SH-SY5Y (cell line): ENCODE data around the gene CLCA4.

Source experiments
- GATA2 ChIP-seq: IDR thresholded peaks from 2 replicates; pipeline ENCODE4 v1.6.1; 2011; ENCODE audit warnings: mild to moderate bottlenecking, low read depth, low read length
- GATA3 ChIP-seq: IDR thresholded peaks from 2 replicates; pipeline ENCODE4 v1.6.1; 2011; ENCODE audit warnings: low read depth, mild to moderate bottlenecking, low read length, moderate library complexity

CLCA4 gene

DNA sequence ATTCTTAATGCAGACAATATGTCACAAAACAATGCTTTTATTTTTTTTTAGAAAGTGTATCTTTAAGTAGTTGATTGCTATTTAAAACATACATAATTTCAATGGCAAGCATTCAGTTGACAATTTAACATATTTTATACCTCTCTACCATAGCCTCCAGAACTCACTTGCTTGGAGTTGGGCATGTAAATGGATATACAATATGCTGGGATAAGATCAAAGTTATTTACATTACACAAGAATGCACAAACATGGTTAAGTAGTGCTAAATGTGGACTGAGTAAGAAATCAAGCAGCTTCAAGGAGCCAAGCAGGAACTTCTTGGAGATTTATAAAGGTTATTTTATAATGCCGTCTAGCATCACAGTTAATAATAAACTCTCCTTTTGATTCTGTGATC, 17.0 kb downstream of the CLCA4 start:
- no peak for TF ChIP-seq GATA2
- TF ChIP-seq GATA3, result no peak

DNA sequence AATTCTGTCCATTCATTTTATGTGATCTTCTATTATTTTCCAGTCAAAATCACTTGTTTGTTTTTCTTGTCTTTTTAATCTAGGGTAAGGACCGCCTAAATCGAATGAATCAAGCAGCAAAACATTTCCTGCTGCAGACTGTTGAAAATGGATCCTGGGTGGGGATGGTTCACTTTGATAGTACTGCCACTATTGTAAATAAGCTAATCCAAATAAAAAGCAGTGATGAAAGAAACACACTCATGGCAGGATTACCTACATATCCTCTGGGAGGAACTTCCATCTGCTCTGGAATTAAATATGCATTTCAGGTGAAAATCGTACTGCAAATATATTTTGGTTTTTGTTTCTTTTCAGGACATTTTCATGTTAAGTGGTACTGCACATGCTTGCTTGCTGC, 20.5 kb downstream of the CLCA4 start:
- TF ChIP-seq GATA2, result no peak
- no peak for TF ChIP-seq GATA3

DNA sequence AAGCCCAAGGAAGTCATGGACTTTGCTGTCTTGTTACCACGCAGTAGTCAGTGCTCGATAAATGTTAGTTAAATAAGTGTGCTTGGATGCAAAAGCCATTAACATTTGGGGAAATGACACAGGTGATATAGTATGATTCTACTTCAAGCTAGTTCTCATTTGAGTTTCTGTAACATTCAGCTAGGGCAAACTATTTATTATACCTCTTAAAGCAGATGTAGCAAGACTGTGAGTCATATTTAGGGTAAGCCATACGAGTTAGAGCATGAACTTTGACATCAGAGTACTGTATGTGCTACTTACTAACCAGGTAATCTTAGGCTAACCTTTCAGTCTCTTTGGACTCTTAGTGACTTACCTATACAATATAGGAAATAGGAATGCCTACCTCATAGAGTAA, 21.0 kb downstream of the CLCA4 start:
- TF ChIP-seq GATA2 (no peak), GATA3 (no peak)

GRCh38 chr1:86573763-86574484, 27.0 kb downstream of the CLCA4 start:
- TF ChIP-seq GATA3, result no peak
- TF ChIP-seq GATA2, result no peak

GRCh38 chr1:86581231-86581630, 34.4 kb downstream of the CLCA4 start:
- TF ChIP-seq GATA2, result no peak
- no peak for TF ChIP-seq GATA3

DNA sequence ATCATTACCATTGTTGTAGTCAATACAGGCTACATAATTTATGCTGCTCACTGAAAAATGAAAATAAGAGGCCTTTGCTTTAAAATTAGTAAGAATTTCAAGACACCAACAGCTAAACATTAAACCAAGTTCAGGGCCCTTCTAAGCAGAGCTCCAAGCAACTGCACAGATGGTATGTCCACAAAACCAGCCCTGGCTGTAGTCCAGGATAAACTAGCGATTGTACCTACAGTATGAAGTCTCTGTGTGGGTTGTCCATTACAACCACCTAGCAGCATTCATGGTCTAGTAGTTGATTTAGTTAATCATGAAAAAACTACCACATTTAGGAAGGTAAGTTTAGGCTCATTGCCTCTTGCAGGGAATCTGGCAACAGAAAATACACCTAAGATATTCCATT, 35.3 kb downstream of the CLCA4 start:
- TF ChIP-seq GATA2, result no peak
- TF ChIP-seq GATA3, result no peak

DNA sequence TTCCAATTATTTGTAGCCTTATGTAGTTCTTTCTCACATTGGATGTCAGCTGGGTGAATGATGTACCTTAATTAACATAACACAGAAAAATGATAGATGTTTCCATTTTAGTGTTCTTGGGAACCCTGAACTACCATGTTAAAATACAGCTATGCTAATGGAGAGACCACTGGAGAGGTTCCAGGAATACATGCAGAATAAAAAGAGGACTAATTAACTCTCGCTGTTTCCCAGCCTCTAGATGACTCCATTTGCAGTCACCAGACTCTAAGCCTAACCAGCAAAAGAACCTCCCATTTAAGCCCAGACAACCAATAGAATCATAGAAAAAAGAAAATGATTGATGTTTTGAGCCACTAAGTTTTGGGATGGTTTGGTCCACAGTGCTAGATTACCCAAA, 36.2 kb downstream of the CLCA4 start:
- TF ChIP-seq GATA3, result no peak
- no peak for TF ChIP-seq GATA2

DNA sequence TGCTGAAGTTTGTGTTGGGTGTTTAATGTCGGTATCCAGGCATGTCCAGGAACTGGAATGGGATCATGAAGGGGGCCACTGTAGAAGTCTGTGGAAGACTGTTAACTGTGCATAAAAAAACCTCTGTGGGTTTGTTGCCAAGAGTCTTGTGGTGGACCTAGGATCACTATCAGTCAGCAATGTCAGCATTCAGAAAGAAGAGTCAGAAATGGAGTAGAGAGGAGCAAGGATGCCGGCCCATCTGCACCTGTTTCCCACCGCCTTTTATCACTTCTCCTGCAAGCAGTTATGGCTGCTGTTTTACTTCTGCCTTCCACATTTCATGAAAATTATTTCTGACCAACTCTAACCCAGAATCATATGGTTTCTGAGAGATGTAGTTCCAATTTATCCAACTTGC, 36.7 kb downstream of the CLCA4 start:
- TF ChIP-seq GATA2, result no peak
- no peak for TF ChIP-seq GATA3

DNA sequence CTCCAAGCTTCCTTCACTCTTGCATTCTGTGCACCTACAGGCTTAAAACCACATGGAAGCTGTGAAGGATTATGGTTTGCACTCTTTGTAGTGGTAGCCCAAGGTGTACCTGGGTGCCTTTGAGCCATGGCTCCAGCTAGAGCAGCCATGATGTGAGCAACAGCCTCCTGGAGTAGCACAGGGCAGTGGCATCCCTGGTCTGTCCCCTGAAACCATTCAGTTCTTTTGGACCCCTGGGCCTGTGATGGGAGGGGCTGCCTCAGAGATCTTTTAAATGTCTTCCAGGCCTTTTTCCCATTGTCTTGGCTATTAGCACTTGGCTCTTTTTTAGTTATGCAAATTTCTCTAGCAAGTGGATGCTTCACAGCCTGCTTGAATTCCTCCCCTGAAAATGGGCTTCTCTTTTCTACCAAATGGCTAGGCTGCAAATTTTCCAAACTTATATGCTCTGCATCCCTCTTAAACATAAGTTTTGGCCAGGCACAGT, 47.4 kb downstream of the CLCA4 start:
- no peak for TF ChIP-seq GATA2
- no peak for TF ChIP-seq GATA3

GRCh38 chr1:86596224-86596623, 49.3 kb downstream of the CLCA4 start:
- TF ChIP-seq GATA3, result no peak
- no peak for TF ChIP-seq GATA2

DNA sequence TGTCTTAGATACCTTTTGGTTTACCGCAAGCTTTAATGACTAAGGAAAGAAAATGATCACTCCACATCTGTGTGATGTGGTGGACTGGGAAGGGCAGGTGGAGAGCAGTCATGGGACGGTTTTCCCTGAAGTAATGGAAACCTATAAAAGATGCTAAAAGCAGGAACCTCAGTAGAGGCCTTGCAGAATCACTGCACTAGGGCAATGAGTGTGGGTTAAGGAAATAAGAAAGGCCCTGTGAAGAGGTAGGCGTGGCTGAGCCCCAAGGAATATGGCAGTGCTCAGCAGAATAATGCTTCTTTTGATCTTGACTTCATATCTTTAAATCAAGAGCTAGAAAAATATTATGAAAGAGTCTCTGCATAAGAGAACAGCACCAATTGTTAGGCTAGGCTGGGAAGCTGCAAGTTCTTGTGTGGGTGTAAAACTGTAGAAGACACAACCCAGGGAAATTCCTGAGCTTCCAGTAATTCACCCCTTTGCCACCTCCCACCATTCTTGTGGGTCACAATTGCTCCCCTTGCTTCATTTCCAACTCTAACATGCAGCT, 49.9 kb downstream of the CLCA4 start:
- no peak for TF ChIP-seq GATA2
- no peak for TF ChIP-seq GATA3

DNA sequence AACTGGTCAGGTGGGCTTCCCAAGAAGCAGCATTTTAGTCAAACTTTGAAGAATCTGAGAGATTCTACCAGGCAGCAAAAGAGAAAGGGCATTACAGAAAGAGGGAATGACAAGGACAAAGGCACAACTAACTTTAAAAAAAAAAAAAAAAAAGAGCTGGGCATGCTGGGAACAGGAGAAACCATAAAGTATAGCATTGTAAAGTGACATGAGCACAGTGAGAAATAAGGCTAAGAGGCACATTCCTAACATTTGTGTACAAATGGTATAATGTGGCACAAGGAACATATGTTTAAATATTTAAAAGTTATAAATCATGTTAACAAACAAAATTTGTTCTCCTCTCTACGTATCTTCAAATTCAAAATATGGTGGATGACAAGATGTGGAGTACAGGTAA, 69.6 kb downstream of the CLCA4 start:
- TF ChIP-seq GATA3, result no peak
- TF ChIP-seq GATA2, result no peak

- TF ChIP-seq GATA2 (no peak), GATA3 (no peak)
These were observed 70.0 kb downstream of the CLCA4 start for GRCh38 chr1:86616871-86617270.

DNA sequence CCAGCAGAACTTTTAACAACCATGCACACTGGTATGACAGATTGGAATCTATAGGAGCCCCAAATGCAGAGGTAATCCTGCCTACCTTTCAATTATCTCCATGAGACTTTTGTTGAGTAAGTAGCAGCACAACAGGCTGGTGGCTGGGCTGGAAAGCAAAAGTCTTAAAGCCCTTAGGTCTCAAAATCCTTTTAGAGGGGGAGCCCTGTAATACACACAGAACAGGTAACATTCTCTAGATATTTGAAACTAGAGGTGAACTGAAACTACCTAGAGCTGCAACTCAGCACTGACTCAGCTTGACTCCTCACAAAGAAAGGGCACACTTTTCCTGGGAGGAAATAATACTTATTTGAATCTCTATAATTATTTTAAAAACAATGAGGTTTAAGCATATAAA, 71.5 kb downstream of the CLCA4 start:
- TF ChIP-seq GATA3, result no peak
- no peak for TF ChIP-seq GATA2

DNA sequence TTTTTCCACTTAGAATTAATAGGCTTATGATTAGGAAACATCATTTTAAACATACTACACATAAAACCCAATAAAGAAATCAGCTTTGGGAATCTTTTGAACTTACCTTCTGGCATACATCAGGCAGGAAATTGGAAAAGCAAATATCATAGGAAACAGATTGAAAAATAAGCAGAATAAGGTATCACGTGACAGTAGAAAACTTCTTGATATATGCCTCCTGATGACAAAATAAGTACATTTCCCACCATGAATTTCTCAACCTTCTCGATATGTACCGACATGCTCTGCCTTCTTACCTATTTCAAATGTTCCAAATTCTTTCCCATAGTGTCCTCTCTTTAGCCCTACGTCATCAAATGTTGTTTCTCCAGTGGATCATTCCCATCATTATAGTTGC, 72.4 kb downstream of the CLCA4 start:
- TF ChIP-seq GATA3, result no peak
- no peak for TF ChIP-seq GATA2
